IPS DF 4.7 (cell line): ENCODE measurements around the gene MIOS.

Source experiments
- DNase-seq: peaks from one replicate; pipeline ENCODE4 v3.0.0-alpha.2; 2013; ENCODE audit warnings: low spot score; ENCODE audit errors: extremely low read depth

MIOS gene

GRCh38 chr7:7566651-7567611 is at the start of gene MIOS:
MIOS (plus strand) TSS chr7:7566884; CDS start chr7:7572476, 5,592 bp downstream.
- DNase-seq = no peak

GRCh38 chr7:7517754-7518153 is 48.9 kb upstream of the MIOS start:
- DNase-seq = no peak

GRCh38 chr7:7519056-7519455 is 47.6 kb upstream of the MIOS start:
- DNase-seq = no peak

- no peak for DNase-seq
Observed at GRCh38 chr7:7519528-7519927, 47.2 kb upstream of the MIOS start.

- no peak for DNase-seq
Observed at GRCh38 chr7:7521259-7521658, 45.4 kb upstream of the MIOS start.

GRCh38 chr7:7522421-7522820 is 44.3 kb upstream of the MIOS start:
- DNase-seq = no peak

GRCh38 chr7:7524121-7524520 is 42.6 kb upstream of the MIOS start:
- DNase-seq = no peak

- no peak for DNase-seq
Observed at GRCh38 chr7:7526006-7526405, 40.7 kb upstream of the MIOS start.

GRCh38 chr7:7527047-7527446 is 39.6 kb upstream of the MIOS start:
- no peak for DNase-seq

GRCh38 chr7:7529328-7529727 is 37.4 kb upstream of the MIOS start:
- no peak for DNase-seq

GRCh38 chr7:7533831-7534430 is 32.8 kb upstream of the MIOS start:
- DNase-seq = no peak

GRCh38 chr7:7535691-7536090 is 31.0 kb upstream of the MIOS start, which contains the start of gene COL28A1:
COL28A1 (minus strand) TSS chr7:7535873; CDS start chr7:7532875, 2,998 bp downstream.
- no peak for DNase-seq

GRCh38 chr7:7536396-7537019 is 30.2 kb upstream of the MIOS start:
- no peak for DNase-seq

- no peak for DNase-seq
Observed at GRCh38 chr7:7537711-7538110, 29.0 kb upstream of the MIOS start.

GRCh38 chr7:7539152-7539551 is 27.5 kb upstream of the MIOS start:
- DNase-seq = no peak

GRCh38 chr7:7539711-7540110 is 27.0 kb upstream of the MIOS start:
- DNase-seq = no peak

- no peak for DNase-seq
Observed at GRCh38 chr7:7542251-7542835, 24.3 kb upstream of the MIOS start.

- no peak for DNase-seq
Observed at GRCh38 chr7:7548407-7548806, 18.3 kb upstream of the MIOS start.

- no peak for DNase-seq
Observed at GRCh38 chr7:7550663-7551062, 16.0 kb upstream of the MIOS start.

- no peak for DNase-seq
Observed at GRCh38 chr7:7552199-7552598, 14.5 kb upstream of the MIOS start.

- DNase-seq = no peak
Observed at GRCh38 chr7:7553386-7553785, 13.3 kb upstream of the MIOS start.

- no peak for DNase-seq
Observed at GRCh38 chr7:7554021-7554432, 12.7 kb upstream of the MIOS start.
